GM10266 (cell line): ENCODE results near the gene FMNL3.

Experiments
- DNase-seq: peaks from one replicate; pipeline ENCODE4 v3.0.0; 2012; ENCODE audit errors: extremely low spot score
- CTCF ChIP-seq: IDR thresholded peaks from 2 replicates; pipeline ENCODE4 v1.5.1; 2012; ENCODE audit warnings: mild to moderate bottlenecking, low read depth; ENCODE audit not compliant: control insufficient read depth, insufficient read depth; ENCODE audit errors: missing control alignments

Gene FMNL3

GRCh38 chr12:49644620-49644994, 62.6 kb downstream of the FMNL3 start:
- peak; percentile 94 for TF ChIP-seq CTCF
- DNase-seq: peak; percentile 79

- DNase-seq: no peak
- no peak for TF ChIP-seq CTCF
Measured at GRCh38 chr12:49643961-49644619, 63.1 kb downstream of the FMNL3 start.

GRCh38 chr12:49643135-49643534, 64.1 kb downstream of the FMNL3 start:
- DNase-seq: no peak
- TF ChIP-seq CTCF: no peak

- TF ChIP-seq CTCF: no peak
- DNase-seq: no peak
Measured at GRCh38 chr12:49642370-49642802, 64.8 kb downstream of the FMNL3 start.

GRCh38 chr12:49641748-49642369, 65.3 kb downstream of the FMNL3 start:
- DNase-seq: no peak
- TF ChIP-seq CTCF: no peak

GRCh38 chr12:49636979-49637755, 70.0 kb downstream of the FMNL3 start:
- TF ChIP-seq CTCF: peak; percentile 68
- DNase-seq: peak; percentile 79

GRCh38 chr12:49636574-49636973, 70.6 kb downstream of the FMNL3 start:
- no peak for DNase-seq
- TF ChIP-seq CTCF: no peak
